Neural cell (in vitro differentiated cells): ENCODE measurements around the gene CBFA2T2.

Source experiments
- POLR2AphosphoS5 ChIP-seq: IDR thresholded peaks from 2 replicates; pipeline ENCODE4 v1.6.1; 2012
- TAF1 ChIP-seq: IDR thresholded peaks from 2 replicates; pipeline ENCODE4 v1.6.1; 2012; ENCODE audit warnings: low read depth
- TF ChIP-seq, protein P1 (sequence below): fragments of 450-650 bp; IDR thresholded peaks from 2 replicates; pipeline ENCODE4 v1.5.1; 2014; ENCODE audit warnings: antibody characterized with exemption, mild to moderate bottlenecking, moderate library complexity; ENCODE audit not compliant: poor library complexity, severe bottlenecking

DNA sequence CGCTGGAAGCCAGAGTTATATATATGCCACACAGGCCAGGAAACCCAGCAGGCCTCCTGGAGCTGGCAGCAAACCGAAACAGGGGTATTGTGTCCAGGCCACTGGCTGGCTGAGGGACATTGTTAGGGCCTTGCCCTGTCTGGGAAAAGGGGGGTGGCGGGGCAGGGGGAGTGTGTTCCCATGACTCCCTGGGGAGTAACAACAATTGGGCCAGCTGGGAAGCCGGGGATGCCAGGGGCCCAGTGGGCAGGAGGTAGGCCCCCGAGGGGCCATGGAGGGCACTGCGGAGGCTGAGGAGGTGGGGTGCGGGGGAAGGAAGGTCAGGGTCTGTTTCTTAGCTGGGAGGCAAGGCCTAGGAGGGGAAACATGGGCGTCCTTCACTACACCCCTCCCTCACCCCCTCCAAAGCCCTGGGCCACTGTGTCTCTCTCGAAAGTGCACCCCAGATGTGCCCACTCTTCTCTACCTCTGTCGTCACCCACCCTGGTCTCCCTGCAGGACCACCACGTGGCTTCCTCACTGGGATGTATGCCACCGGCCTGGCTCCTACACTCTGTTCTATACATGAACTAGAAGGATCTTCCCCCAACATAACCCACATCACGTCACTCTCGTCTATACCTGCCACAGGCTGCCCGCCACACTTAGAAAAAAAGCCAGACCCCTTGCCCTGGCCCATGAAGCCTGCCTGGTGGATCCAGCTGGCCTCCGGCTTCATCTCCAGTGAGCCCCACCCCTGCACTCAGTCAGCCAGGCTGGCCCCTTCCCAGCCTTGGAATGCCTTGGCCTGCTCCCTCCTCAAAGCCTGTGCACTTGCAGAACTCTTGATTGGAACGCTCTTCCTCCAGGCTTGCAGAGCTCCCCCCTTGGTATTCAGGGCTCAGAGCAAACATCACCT is 204.1 kb downstream of the CBFA2T2 start:
- TF ChIP-seq POLR2AphosphoS5 (no peak), TAF1 (no peak)
- TF ChIP-seq, protein P1, sequence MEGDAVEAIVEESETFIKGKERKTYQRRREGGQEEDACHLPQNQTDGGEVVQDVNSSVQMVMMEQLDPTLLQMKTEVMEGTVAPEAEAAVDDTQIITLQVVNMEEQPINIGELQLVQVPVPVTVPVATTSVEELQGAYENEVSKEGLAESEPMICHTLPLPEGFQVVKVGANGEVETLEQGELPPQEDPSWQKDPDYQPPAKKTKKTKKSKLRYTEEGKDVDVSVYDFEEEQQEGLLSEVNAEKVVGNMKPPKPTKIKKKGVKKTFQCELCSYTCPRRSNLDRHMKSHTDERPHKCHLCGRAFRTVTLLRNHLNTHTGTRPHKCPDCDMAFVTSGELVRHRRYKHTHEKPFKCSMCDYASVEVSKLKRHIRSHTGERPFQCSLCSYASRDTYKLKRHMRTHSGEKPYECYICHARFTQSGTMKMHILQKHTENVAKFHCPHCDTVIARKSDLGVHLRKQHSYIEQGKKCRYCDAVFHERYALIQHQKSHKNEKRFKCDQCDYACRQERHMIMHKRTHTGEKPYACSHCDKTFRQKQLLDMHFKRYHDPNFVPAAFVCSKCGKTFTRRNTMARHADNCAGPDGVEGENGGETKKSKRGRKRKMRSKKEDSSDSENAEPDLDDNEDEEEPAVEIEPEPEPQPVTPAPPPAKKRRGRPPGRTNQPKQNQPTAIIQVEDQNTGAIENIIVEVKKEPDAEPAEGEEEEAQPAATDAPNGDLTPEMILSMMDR = no peak
